Keratinocyte (primary cell): ENCODE measurements around the gene C10orf71. TPM values are rescaled to one million over a fixed set of nuclear protein-coding genes. Genes with fewer than 3 reads are reported as not detected.

ENCODE experiments used
- DNase-seq: peaks from one replicate; pipeline ENCODE4 v3.0.0-alpha.2; 2011; ENCODE audit warnings: low read depth, missing footprints, low spot score
- FAIRE-seq: peaks from 2 replicates; lab custom pipeline; 2011; peaks lifted over from hg19 to GRCh38; lab: Jason Lieb, UNC
- H2AFZ ChIP-seq: 2 replicates; pipeline ENCODE4 v1.6.0; 2012; ENCODE audit warnings: low read length, control low read depth, inconsistent platforms; ENCODE audit not compliant: control insufficient read depth
- H3K27ac ChIP-seq: 2 replicates; pipeline ENCODE4 v1.5.1; 2011; ENCODE audit warnings: low read length; ENCODE audit not compliant: control insufficient read depth, insufficient read depth
- H3K27me3 ChIP-seq: 3 replicates; pipeline ENCODE4 v1.6.0; 2011; ENCODE audit warnings: low read length; ENCODE audit not compliant: control insufficient read depth, insufficient read depth; ENCODE audit errors: extremely low read depth
- H3K36me3 ChIP-seq, 2 experiments: 2 replicates in 1 of 2; 3 replicates in 1 of 2; pipeline ENCODE4 v1.5.1; 2011; ENCODE audit warnings: low read length in 2 of 2, mild to moderate bottlenecking in 1 of 2; ENCODE audit not compliant: control insufficient read depth in 2 of 2, insufficient read depth in 2 of 2; ENCODE audit errors: extremely low read depth in 1 of 2
- H3K4me1 ChIP-seq: 3 replicates; pipeline ENCODE4 v1.5.1; 2011; ENCODE audit warnings: low read length; ENCODE audit not compliant: control insufficient read depth, insufficient read depth; ENCODE audit errors: extremely low read depth
- H3K4me2 ChIP-seq: 3 replicates; pipeline ENCODE4 v1.6.0; 2011; ENCODE audit warnings: low read depth, low read length; ENCODE audit not compliant: control insufficient read depth, insufficient read depth; ENCODE audit errors: extremely low read depth
- H3K4me3 ChIP-seq, 3 experiments: fragments of 200-600 bp in 1 of 3; sonication (generic) in 1 of 3; 2 replicates in 2 of 3; 3 replicates in 1 of 3; pipeline ENCODE4 v1.5.1; 2011 to 2016; ENCODE audit warnings: low read length in 3 of 3, mild to moderate bottlenecking in 3 of 3, control low read depth in 2 of 3, inconsistent platforms in 1 of 3, low read depth in 1 of 3, mixed read lengths in 1 of 3, mixed run types in 1 of 3, moderate library complexity in 1 of 3; ENCODE audit not compliant: control insufficient read depth in 2 of 3, insufficient read depth in 2 of 3; ENCODE audit errors: extremely low read depth in 1 of 3
- H3K79me2 ChIP-seq: 2 replicates; pipeline ENCODE4 v1.6.0; 2012; ENCODE audit warnings: low read length; ENCODE audit not compliant: control insufficient read depth, insufficient read depth
- H3K9ac ChIP-seq: 3 replicates; pipeline ENCODE4 v1.6.0; 2011; ENCODE audit warnings: low read length; ENCODE audit not compliant: control insufficient read depth, insufficient read depth; ENCODE audit errors: extremely low read depth
- H3K9me1 ChIP-seq: 3 replicates; pipeline ENCODE4 v1.6.0; 2011; ENCODE audit warnings: low read length; ENCODE audit not compliant: control insufficient read depth, insufficient read depth; ENCODE audit errors: extremely low read depth
- H3K9me3 ChIP-seq: 2 replicates; pipeline ENCODE4 v1.5.1; 2012; ENCODE audit warnings: low read depth, low read length; ENCODE audit not compliant: control insufficient read depth
- H4K20me1 ChIP-seq: 3 replicates; pipeline ENCODE4 v1.6.0; 2011; ENCODE audit warnings: low read length; ENCODE audit not compliant: control insufficient read depth, insufficient read depth; ENCODE audit errors: extremely low read depth
- CTCF ChIP-seq, 3 experiments: IDR thresholded peaks in 1 of 3; conservative IDR thresholded peaks in 1 of 3; optimal IDR thresholded peaks in 1 of 3; 2 replicates in 2 of 3; 3 replicates in 1 of 3; pipeline versions ENCODE3 to v1.5.1; 2011; ENCODE audit warnings: low read length in 3 of 3, mild to moderate bottlenecking in 3 of 3, moderate library complexity in 2 of 3, control low read depth in 1 of 3, inconsistent platforms in 1 of 3; ENCODE audit not compliant: insufficient read depth in 2 of 3; ENCODE audit errors: extremely low read depth in 1 of 3
- EZH2 ChIP-seq: IDR thresholded peaks from one replicate; pipeline ENCODE4 v1.6.1; 2012; ENCODE audit warnings: inconsistent platforms, mild to moderate bottlenecking, low read length, moderate library complexity
- dilution Hi-C: fragments of 300-500 bp; cut with MboI; formaldehyde crosslinking; loops from one replicate; pipeline ENCODE4 v1.7.0; 2020; ENCODE audit warnings: low sequenced_read_pairs; ENCODE audit not compliant: extremely low pct_ligation_motif_present
- polyA plus RNA-seq, 5 experiments: library from polyadenylated mRNA; depleted of rRNA in 3 of 5; stranded (reverse) in 3 of 5; stranded (forward) in 1 of 5; unstranded in 1 of 5; fragments of >200 nt; gene quantifications; 1 replicate in 1 of 5; 2 replicates in 3 of 5; 3 replicates in 1 of 5; pipeline versions ENCODE4 v1.2.1 to v1.2.3, GENCODE V29; 2011 to 2012; ENCODE audit warnings: missing spikeins in 2 of 5, low read depth in 1 of 5, low replicate concordance in 1 of 5

C10orf71 gene
- polyA plus RNA-seq, 1 donor (not counting 4 experiments of a cell fraction or from before 2014, with no cell fraction given), result not detected

- Histone ChIP-seq H3K79me2 (no peaks in the 10 kb centered on the region), H3K4me1 (no peaks in the 10 kb centered on the region), H3K4me3 (no peak overlapping the region), H3K9ac (no peak overlapping the region), H3K27me3 (no peaks in the 10 kb centered on the region), H3K36me3 (no peaks in the 10 kb centered on the region), H3K27ac (no peak overlapping the region), H3K4me2 (no peak overlapping the region), H4K20me1 (no peaks in the 10 kb centered on the region), H2AFZ (no peak overlapping the region), H3K9me1 (no peaks in the 10 kb centered on the region), H3K9me3 (no peaks in the 10 kb centered on the region)
- FAIRE-seq (no peak), DNase-seq (no peak)
- no peak for TF ChIP-seq CTCF (optimal IDR thresholded peaks at IDR 0.05 in 1 of 3, IDR thresholded peaks at IDR 0.05 in 1 of 3, conservative IDR thresholded peaks at IDR 0.05 in 1 of 3; ENCODE audit: extremely low read depth in 1 of 3, insufficient read depth in 2 of 3, low read length in 3 of 3)
- no peak for TF ChIP-seq EZH2
- dilution Hi-C loops, result no loop called here
Measured at GRCh38 chr10:49329146-49329505, 30.2 kb downstream of the C10orf71 start.

GRCh38 chr10:49330127-49330665 is 31.2 kb downstream of the C10orf71 start:
- Histone ChIP-seq H4K20me1 (no peaks in the 10 kb centered on the region), H3K36me3 (no peaks in the 10 kb centered on the region), H3K27me3 (no peaks in the 10 kb centered on the region), H3K27ac (no peak overlapping the region), H3K9me1 (no peaks in the 10 kb centered on the region), H2AFZ (no peak overlapping the region), H3K4me3 (no peak overlapping the region), H3K9me3 (no peaks in the 10 kb centered on the region), H3K9ac (no peak overlapping the region), H3K79me2 (no peaks in the 10 kb centered on the region), H3K4me2 (no peak overlapping the region), H3K4me1 (no peaks in the 10 kb centered on the region)
- DNase-seq, result no peak
- dilution Hi-C loops, result no loop called here
- TF ChIP-seq EZH2 (no peak), CTCF (optimal IDR thresholded peaks at IDR 0.05 in 1 of 3, IDR thresholded peaks at IDR 0.05 in 1 of 3, conservative IDR thresholded peaks at IDR 0.05 in 1 of 3; ENCODE audit: extremely low read depth in 1 of 3, insufficient read depth in 2 of 3, low read length in 3 of 3) (no peak)
- FAIRE-seq, result no peak
